Activated CD4-positive, CD25-positive, alpha-beta regulatory T cell (primary cell): ENCODE measurements around the gene EXOC4.

Experiments used
- DNase-seq, 4 experiments: peaks; one replicate each; lab custom pipeline; 2025; lab: John Stamatoyannopoulos, UW

The EXOC4 gene

GRCh38 chr7:133491846-133492652 lies 239.2 kb downstream of the EXOC4 start:
- no peak for DNase-seq

- DNase-seq = no peak
Measured at GRCh38 chr7:133497061-133497460, 244.2 kb downstream of the EXOC4 start.

- DNase-seq = no peak
Measured at GRCh38 chr7:133501771-133502170, 248.9 kb downstream of the EXOC4 start.

GRCh38 chr7:133502498-133502897 lies 249.6 kb downstream of the EXOC4 start:
- no peak for DNase-seq

DNA sequence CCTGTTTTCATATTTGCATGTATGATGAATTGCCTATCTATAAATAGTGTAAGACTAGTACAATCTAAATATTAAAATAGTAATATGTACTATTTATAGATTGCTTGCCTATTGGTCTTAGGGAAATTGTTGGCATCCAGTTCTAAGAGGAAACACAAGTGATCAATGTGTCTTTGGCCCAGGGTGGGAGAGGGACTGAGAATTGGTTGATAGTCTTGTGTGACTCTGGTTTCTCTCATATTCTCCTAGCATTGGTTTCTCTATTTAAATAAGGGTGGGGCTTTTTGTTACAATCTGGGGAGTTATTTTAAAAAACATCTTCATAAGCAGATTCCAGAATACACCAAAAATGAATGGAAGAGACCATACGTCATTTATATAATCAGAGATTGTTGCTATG lies 250.1 kb downstream of the EXOC4 start:
- no peak for DNase-seq

GRCh38 chr7:133504825-133505224 lies 251.9 kb downstream of the EXOC4 start:
- DNase-seq = no peak

GRCh38 chr7:133509822-133510221 lies 256.9 kb downstream of the EXOC4 start:
- DNase-seq = no peak

DNA sequence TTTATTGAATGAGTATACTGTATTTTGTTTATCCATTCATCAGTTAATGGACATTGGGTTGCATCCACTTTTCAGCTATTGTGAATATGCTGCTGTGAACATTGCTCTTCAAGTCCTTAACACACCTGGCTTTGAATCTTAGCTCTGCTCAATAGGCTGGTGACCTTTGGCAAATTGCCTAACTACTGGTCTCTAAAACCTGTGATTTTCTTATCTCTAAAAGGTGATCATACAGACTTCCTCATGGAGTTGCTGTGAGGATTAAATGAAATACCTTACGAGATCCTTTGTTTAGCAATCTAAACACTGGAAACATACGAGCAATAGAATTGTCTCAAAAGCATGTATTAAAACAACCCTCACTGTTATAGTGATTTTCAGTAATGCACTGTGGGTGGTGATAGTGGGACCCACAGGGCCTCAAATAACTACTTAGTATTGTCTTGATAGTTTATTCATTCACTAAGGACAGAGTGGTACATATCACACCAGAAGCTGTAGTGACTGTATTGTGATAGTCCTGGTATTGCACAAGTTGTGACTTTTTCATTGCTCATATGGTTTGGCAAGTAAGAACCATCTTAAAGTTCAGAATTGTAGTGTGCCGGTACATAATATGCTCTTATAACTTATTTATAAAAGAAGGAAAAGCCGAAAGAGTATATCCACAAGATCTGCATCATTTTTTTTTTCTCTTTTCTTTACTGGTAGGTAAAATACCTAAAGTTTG lies 257.6 kb downstream of the EXOC4 start:
- no peak for DNase-seq

GRCh38 chr7:133511252-133511651 lies 258.4 kb downstream of the EXOC4 start:
- no peak for DNase-seq

- DNase-seq = no peak
Measured at GRCh38 chr7:133511708-133512107, 258.8 kb downstream of the EXOC4 start.

- no peak for DNase-seq
Measured at GRCh38 chr7:133512560-133512959, 259.7 kb downstream of the EXOC4 start.

- no peak for DNase-seq
Measured at GRCh38 chr7:133513608-133514007, 260.7 kb downstream of the EXOC4 start.

DNA sequence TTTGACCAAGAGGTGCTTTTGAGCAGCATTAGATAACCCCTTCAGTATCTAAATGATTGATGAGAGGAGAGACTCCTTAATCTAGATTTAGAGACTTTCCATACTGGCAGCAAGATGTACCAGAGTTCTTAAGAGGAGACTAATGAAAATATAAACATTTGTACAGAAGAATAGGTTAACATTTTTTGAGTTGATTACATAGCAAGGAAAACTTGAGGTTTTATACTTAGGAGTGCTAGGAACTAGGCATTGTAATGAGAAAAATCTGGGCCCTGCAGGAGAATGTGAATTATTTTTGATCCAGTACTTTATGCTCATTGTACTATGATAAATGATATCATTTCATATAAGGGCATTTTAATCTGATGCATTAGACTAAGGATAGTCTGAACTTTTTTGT lies 261.7 kb downstream of the EXOC4 start:
- DNase-seq = no peak

- DNase-seq = no peak
Measured at GRCh38 chr7:133517766-133518165, 264.9 kb downstream of the EXOC4 start.

GRCh38 chr7:133518718-133519117 lies 265.8 kb downstream of the EXOC4 start:
- no peak for DNase-seq

DNA sequence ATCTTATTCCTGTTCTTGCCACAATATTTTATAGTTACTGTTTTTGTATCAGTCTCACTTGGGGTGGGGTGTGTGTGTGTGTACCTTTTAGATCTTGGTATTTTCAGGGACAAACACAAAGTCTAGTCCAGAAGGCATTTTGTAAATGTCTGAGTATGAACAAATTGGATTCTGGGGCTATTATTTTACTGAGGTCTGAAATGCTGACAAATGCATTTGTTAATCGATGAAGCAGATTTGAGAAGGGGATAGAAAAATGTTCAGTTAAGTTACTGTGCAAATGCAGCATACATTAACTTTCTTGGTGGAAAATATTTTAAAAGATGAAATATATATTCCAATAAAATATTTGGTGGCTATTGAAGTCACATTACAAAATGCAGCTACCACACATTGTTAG lies 267.4 kb downstream of the EXOC4 start:
- no peak for DNase-seq

GRCh38 chr7:133522501-133522900 lies 269.6 kb downstream of the EXOC4 start:
- DNase-seq = no peak

- no peak for DNase-seq
Measured at GRCh38 chr7:133528796-133529195, 275.9 kb downstream of the EXOC4 start.

GRCh38 chr7:133529861-133530260 lies 277.0 kb downstream of the EXOC4 start:
- DNase-seq = no peak

GRCh38 chr7:133530682-133531081 lies 277.8 kb downstream of the EXOC4 start:
- DNase-seq = no peak

DNA sequence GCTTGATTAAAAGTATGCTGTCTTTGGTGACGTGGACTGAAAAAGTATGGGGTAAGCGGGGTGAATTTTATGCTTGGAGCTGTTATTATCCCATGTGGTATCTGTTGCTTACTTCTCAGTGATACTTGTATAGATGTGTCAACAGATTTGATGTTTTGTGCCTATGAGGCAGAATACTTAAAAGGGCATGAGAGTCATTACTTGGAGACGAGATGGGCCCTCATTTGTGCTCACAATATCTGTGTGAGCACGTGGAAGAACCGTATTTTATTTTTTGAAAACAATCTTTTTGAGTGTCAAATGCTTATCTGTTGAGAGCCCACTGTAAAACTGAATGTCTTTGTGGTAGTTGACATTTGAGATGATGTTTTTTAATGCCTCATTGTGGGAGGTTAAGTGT lies 281.9 kb downstream of the EXOC4 start:
- DNase-seq = no peak

GRCh38 chr7:133535308-133535707 lies 282.4 kb downstream of the EXOC4 start:
- DNase-seq = no peak

GRCh38 chr7:133536450-133536849 lies 283.6 kb downstream of the EXOC4 start:
- DNase-seq = no peak

- DNase-seq = no peak
Measured at GRCh38 chr7:133539016-133539415, 286.1 kb downstream of the EXOC4 start.
